Measurements from ENCODE around the gene C10orf62. TPM values are rescaled to one million over a fixed set of nuclear protein-coding genes. Genes with fewer than 3 reads are reported as not detected.

C10orf62 gene
- total and polyA plus RNA-seq, 2 of the 8 experiments (the other 6 are each of a cell fraction or from before 2014, with no cell fraction given): 0.05 TPM; not detected in 1

GRCh38 chr10:97593421-97593820, 3.9 kb downstream of the C10orf62 start:
- Histone ChIP-seq H3K79me2 (ENCODE audit: control insufficient read depth in 1 of 2, insufficient read depth in 2 of 2, low read length in 2 of 2) (no peaks in the 10 kb centered on the region), H2BK5ac (ENCODE audit: low read depth, low read length) (no peak overlapping the region), H3K23ac (ENCODE audit: insufficient read length) (no peak overlapping the region), H3K23me2 (ENCODE audit: low read depth, low read length) (peaks cover 1% of the 10 kb centered on the region; the same call in 1 of the 2 replicates), H2BK20ac (ENCODE audit: low read length) (no peak overlapping the region), H3K4ac (replicated peaks; ENCODE audit: insufficient read length, low read depth, low read length) (no peak overlapping the region), H3K27ac (ENCODE audit: low read depth, low read length) (no peak overlapping the region), H3K4me1 (replicated peaks in 1 of 4; ENCODE audit: control insufficient read depth in 3 of 4, insufficient read depth in 4 of 4, low read length in 3 of 4) (no peaks in the 10 kb centered on the region), H3K27me3 (replicated peaks in 1 of 4; ENCODE audit: control insufficient read depth in 3 of 4, extremely low read depth in 1 of 4, insufficient read depth in 3 of 4, low read length in 3 of 4) (no peaks in the 10 kb centered on the region), H4K20me1 (replicated peaks in 1 of 2; ENCODE audit: control insufficient read depth in 1 of 2, insufficient read depth in 2 of 2, low read length in 2 of 2) (no peaks in the 10 kb centered on the region), H3K79me1 (ENCODE audit: low read depth, low read length) (no peaks in the 10 kb centered on the region), H2AK5ac (ENCODE audit: low read depth, low read length) (no peak overlapping the region), H3K36me3 (ENCODE audit: control insufficient read depth in 2 of 4, insufficient read depth in 4 of 4, low read length in 3 of 4) (no peaks in the 10 kb centered on the region), H2BK15ac (ENCODE audit: low read length) (no peak overlapping the region), H2AFZ (ENCODE audit: low read length) (no peak overlapping the region), H3K56ac (replicated peaks; ENCODE audit: insufficient read length, low read depth, low read length) (no peak overlapping the region), H2BK12ac (ENCODE audit: low read depth, low read length) (no peak overlapping the region), H2BK120ac (replicated peaks; ENCODE audit: low read depth, low read length) (no peak overlapping the region), H3K9ac (replicated peaks in 1 of 4; ENCODE audit: extremely low read depth in 1 of 4, low read depth in 3 of 4, low read length in 3 of 4) (no peak overlapping the region), H3K4me3 (ENCODE audit: extremely low read depth in 1 of 4, insufficient read depth in 2 of 4, low read depth in 3 of 4, low read length in 4 of 4) (no peak overlapping the region), H3K9me3 (ENCODE audit: insufficient read depth in 2 of 2, low read depth in 1 of 2, low read length in 1 of 2) (no peaks in the 10 kb centered on the region), H3K14ac (ENCODE audit: insufficient read length) (no peak overlapping the region), H3K4me2 (ENCODE audit: insufficient read depth in 1 of 2, low read depth in 2 of 2, low read length in 2 of 2) (no peak overlapping the region), H4K91ac (replicated peaks; ENCODE audit: insufficient read length, low read length) (no peak overlapping the region), H4K5ac (ENCODE audit: insufficient read length, low read depth, low read length) (no peak overlapping the region), H4K8ac (ENCODE audit: extremely low read depth, insufficient read depth, low read length) (no peak overlapping the region), H3K18ac (ENCODE audit: extremely low read depth, low read length) (no peak overlapping the region)
- 95% methylated on average over 4 of the region's 4 CpGs; no CpG with 5 or more reads in 1 of the 2 experiments for WGBS, 2 experiments (ENCODE audit: extremely low coverage in 1 of 2, insufficient coverage in 1 of 2, insufficient read length in 1 of 2, insufficient replicate concordance in 2 of 2, low coverage in 1 of 2, low lambda C conversion rate in 2 of 2, missing lambda C conversion rate in 1 of 2)
- FAIRE-seq (no peak), DNase-seq (ENCODE audit: low read depth in 1 of 2, low spot score in 2 of 2) (no peak)
- ChIA-PET POLR2A (ENCODE audit: partially characterized antibody) (no interaction called here), CTCF (ENCODE audit: partially characterized antibody) (interaction anchor here (1.2 kb wide), 1 partner anchor 21 kb away, joined by 5 read pairs; the partner anchor contains the start of gene ANKRD2)
- TF ChIP-seq RFX5 (IDR thresholded peaks at IDR 0.05; ENCODE audit: borderline replicate concordance, low read depth, low read length) (no peak), SUZ12 (IDR thresholded peaks at IDR 0.05; ENCODE audit: low read length) (no peak), ATF2 (IDR thresholded peaks at IDR 0.05; ENCODE audit: low read length) (no peak), HDAC6 (IDR thresholded peaks at IDR 0.05; ENCODE audit: low read depth, low read length) (no peak), TCF12 (IDR thresholded peaks at IDR 0.05; ENCODE audit: low read depth, low read length) (no peak), CTCF (IDR thresholded peaks at IDR 0.05; ENCODE audit: control extremely low read depth in 1 of 3, insufficient read depth in 1 of 3, low read depth in 1 of 3, low read length in 3 of 3) (no peak), PHF8 (conservative IDR thresholded peaks at IDR 0.05; ENCODE audit: low read depth, low read length) (no peak), SP4 (IDR thresholded peaks at IDR 0.05; ENCODE audit: low read length) (no peak), EZH2 (IDR thresholded peaks at IDR 0.05; ENCODE audit: low read depth, low read length, severe bottlenecking) (no peak)
